ENCODE data around the gene DAGLA.

DNA sequence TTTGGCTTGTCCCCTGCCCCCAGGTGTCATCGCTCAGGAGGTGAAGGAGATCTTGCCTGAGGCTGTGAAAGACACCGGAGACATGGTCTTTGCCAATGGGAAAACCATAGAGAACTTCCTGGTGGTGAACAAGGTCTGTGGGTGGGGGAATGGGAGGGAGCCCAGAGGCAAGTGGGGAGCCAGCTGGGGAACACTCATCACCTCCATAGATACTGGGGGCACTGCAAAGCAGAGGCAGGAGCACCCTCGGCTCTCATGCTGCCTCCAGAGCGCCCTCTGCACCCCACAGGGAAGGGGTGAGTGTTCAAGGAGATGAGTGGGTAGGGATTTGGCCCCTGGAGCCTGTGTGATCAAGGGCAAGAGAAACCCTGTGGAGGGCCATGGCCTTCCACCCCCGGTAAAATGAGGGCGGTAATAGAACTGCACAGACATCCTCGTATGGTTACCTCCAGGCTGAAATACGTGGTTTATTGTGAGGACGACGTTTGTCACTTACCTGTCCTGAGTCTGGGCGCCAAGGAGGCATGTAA lies 98.2 kb downstream of the DAGLA start:
- TF ChIP-seq, protein P1, sequence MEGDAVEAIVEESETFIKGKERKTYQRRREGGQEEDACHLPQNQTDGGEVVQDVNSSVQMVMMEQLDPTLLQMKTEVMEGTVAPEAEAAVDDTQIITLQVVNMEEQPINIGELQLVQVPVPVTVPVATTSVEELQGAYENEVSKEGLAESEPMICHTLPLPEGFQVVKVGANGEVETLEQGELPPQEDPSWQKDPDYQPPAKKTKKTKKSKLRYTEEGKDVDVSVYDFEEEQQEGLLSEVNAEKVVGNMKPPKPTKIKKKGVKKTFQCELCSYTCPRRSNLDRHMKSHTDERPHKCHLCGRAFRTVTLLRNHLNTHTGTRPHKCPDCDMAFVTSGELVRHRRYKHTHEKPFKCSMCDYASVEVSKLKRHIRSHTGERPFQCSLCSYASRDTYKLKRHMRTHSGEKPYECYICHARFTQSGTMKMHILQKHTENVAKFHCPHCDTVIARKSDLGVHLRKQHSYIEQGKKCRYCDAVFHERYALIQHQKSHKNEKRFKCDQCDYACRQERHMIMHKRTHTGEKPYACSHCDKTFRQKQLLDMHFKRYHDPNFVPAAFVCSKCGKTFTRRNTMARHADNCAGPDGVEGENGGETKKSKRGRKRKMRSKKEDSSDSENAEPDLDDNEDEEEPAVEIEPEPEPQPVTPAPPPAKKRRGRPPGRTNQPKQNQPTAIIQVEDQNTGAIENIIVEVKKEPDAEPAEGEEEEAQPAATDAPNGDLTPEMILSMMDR (IDR thresholded peaks at IDR 0.05 in 8 of 11, conservative IDR thresholded peaks at IDR 0.05 in 3 of 11), result no peak
- no peak for TF ChIP-seq POLR2A (IDR thresholded peaks at IDR 0.05)
- TF ChIP-seq POLR2AphosphoS5 (IDR thresholded peaks at IDR 0.05), result no peak
